GM21529 (cell line): Measurements from ENCODE around the gene ABCA1.

Experiments
- ATAC-seq: cut with Tn5 transposase; IDR thresholded peaks from one replicate; pipeline ENCODE4 v1.9.1; 2021; ENCODE audit not compliant: unreplicated experiment

ABCA1 gene

GRCh38 chr9:104800068-104800785 lies 127.7 kb downstream of the ABCA1 start:
- ATAC-seq = no peak

GRCh38 chr9:104798209-104798995 lies 129.6 kb downstream of the ABCA1 start:
- ATAC-seq = no peak

- no peak for ATAC-seq
These were observed 132.1 kb downstream of the ABCA1 start for GRCh38 chr9:104795857-104796256.

GRCh38 chr9:104795082-104795481 lies 132.9 kb downstream of the ABCA1 start:
- no peak for ATAC-seq

- no peak for ATAC-seq
These were observed 133.9 kb downstream of the ABCA1 start for GRCh38 chr9:104794070-104794469.

- ATAC-seq = no peak
These were observed 139.7 kb downstream of the ABCA1 start for GRCh38 chr9:104788251-104788650.

GRCh38 chr9:104787306-104788015 lies 140.5 kb downstream of the ABCA1 start:
- no peak for ATAC-seq

GRCh38 chr9:104786293-104786692 lies 141.7 kb downstream of the ABCA1 start:
- no peak for ATAC-seq

- peak; percentile 83 for ATAC-seq
These were observed 143.9 kb downstream of the ABCA1 start for GRCh38 chr9:104784098-104784497.

GRCh38 chr9:104783588-104783987 lies 144.4 kb downstream of the ABCA1 start:
- ATAC-seq = no peak

- ATAC-seq = peak; percentile 47
These were observed 147.1 kb downstream of the ABCA1 start for GRCh38 chr9:104780796-104781395.

- no peak for ATAC-seq
These were observed 147.9 kb downstream of the ABCA1 start for GRCh38 chr9:104779946-104780535.

GRCh38 chr9:104779334-104779733 lies 148.6 kb downstream of the ABCA1 start:
- no peak for ATAC-seq

GRCh38 chr9:104778802-104779201 lies 149.2 kb downstream of the ABCA1 start:
- no peak for ATAC-seq

- ATAC-seq = no peak
These were observed 151.2 kb downstream of the ABCA1 start for GRCh38 chr9:104776797-104777196.

- no peak for ATAC-seq
These were observed 152.0 kb downstream of the ABCA1 start for GRCh38 chr9:104775976-104776375.

GRCh38 chr9:104775574-104775936 lies 152.4 kb downstream of the ABCA1 start:
- peak; percentile 62 for ATAC-seq

GRCh38 chr9:104774831-104775573 lies 153.0 kb downstream of the ABCA1 start:
- peak; percentile 85 for ATAC-seq

GRCh38 chr9:104774132-104774531 lies 153.8 kb downstream of the ABCA1 start:
- no peak for ATAC-seq
